Neuronal stem cell (in vitro differentiated cells): ENCODE measurements around the gene MSX1.

Experiments
- DNase-seq: peaks from one replicate; pipeline ENCODE4 v3.0.0-alpha.2; 2013; ENCODE audit warnings: low spot score
- H2AFZ ChIP-seq: one replicate; pipeline ENCODE4 v1.6.1; 2013; ENCODE audit warnings: mild to moderate bottlenecking, low read length, inconsistent platforms
- H2AK5ac ChIP-seq: 2 replicates; pipeline ENCODE4 v1.6.1; 2013; ENCODE audit warnings: low read depth, mild to moderate bottlenecking, inconsistent platforms, low read length, moderate library complexity, mixed read lengths
- H2BK120ac ChIP-seq: 2 replicates; pipeline ENCODE4 v1.6.1; 2013; ENCODE audit warnings: low read depth, mild to moderate bottlenecking, inconsistent platforms, low read length, moderate library complexity, mixed read lengths
- H2BK12ac ChIP-seq: one replicate; pipeline ENCODE4 v1.6.1; 2013; ENCODE audit warnings: low read length, inconsistent platforms
- H2BK15ac ChIP-seq: 2 replicates; pipeline ENCODE4 v1.6.1; 2013; ENCODE audit warnings: mild to moderate bottlenecking, low read length, inconsistent platforms, mixed read lengths
- H2BK5ac ChIP-seq: one replicate; pipeline ENCODE4 v1.6.1; 2013; ENCODE audit warnings: inconsistent platforms, mild to moderate bottlenecking, low read length, moderate library complexity
- H3K14ac ChIP-seq: one replicate; pipeline ENCODE4 v1.6.1; 2013; ENCODE audit warnings: low read length, inconsistent platforms
- H3K18ac ChIP-seq: 2 replicates; pipeline ENCODE4 v1.6.1; 2013; ENCODE audit warnings: low read length, inconsistent platforms
- H3K23ac ChIP-seq: 2 replicates; pipeline ENCODE4 v1.6.1; 2013; ENCODE audit warnings: low read depth, mild to moderate bottlenecking, mixed read lengths, low read length, inconsistent platforms; ENCODE audit not compliant: poor library complexity
- H3K27ac ChIP-seq: replicated peaks from 3 replicates; pipeline ENCODE4 v1.5.1; 2013; ENCODE audit warnings: low read length, inconsistent platforms
- H3K27me3 ChIP-seq, 3 experiments: 2 replicates each; pipeline ENCODE4 v1.6.1; 2013; ENCODE audit warnings: low read length in 3 of 3, mild to moderate bottlenecking in 2 of 3, inconsistent platforms in 1 of 3, low read depth in 1 of 3, mixed read lengths in 1 of 3, moderate library complexity in 1 of 3; ENCODE audit not compliant: control insufficient read depth in 3 of 3, insufficient read depth in 3 of 3
- H3K36me3 ChIP-seq, 2 donors: replicated peaks in 1 of 2; 2 replicates each; pipeline ENCODE4 v1.6.1; 2013; ENCODE audit warnings: low read length in 2 of 2; ENCODE audit not compliant: control insufficient read depth in 2 of 2, insufficient read depth in 2 of 2
- H3K4ac ChIP-seq: 2 replicates; pipeline ENCODE4 v1.6.1; 2013; ENCODE audit warnings: inconsistent platforms, mild to moderate bottlenecking, low read length, moderate library complexity
- H3K4me1 ChIP-seq, 2 donors: 1 replicate in 1 of 2; 2 replicates in 1 of 2; pipeline ENCODE4 v1.6.1; 2013; ENCODE audit warnings: low read length in 2 of 2, low read depth in 1 of 2; ENCODE audit not compliant: control insufficient read depth in 2 of 2, insufficient read depth in 1 of 2
- H3K4me2 ChIP-seq: one replicate; pipeline ENCODE4 v1.6.1; 2013; ENCODE audit warnings: mild to moderate bottlenecking, low read length, inconsistent platforms; ENCODE audit not compliant: insufficient read depth, poor library complexity, severe bottlenecking
- H3K4me3 ChIP-seq, 2 donors: 2 replicates each; pipeline ENCODE4 v1.5.1; 2013; ENCODE audit warnings: low read length in 2 of 2, mild to moderate bottlenecking in 2 of 2, inconsistent platforms in 1 of 2, moderate library complexity in 1 of 2
- H3K79me1 ChIP-seq: one replicate; pipeline ENCODE4 v1.6.1; 2013; ENCODE audit warnings: low read depth, mild to moderate bottlenecking, inconsistent platforms, low read length, moderate library complexity
- H3K9ac ChIP-seq: one replicate; pipeline ENCODE4 v1.6.1; 2013; ENCODE audit warnings: mild to moderate bottlenecking, low read depth, low read length, inconsistent platforms; ENCODE audit not compliant: poor library complexity
- H3K9me3 ChIP-seq, 2 donors: replicated peaks in 1 of 2; 2 replicates each; pipeline versions ENCODE3 to v1.6.1; 2013; ENCODE audit warnings: low read length in 2 of 2, mild to moderate bottlenecking in 2 of 2, inconsistent platforms in 1 of 2, low read depth in 1 of 2, mixed read lengths in 1 of 2, moderate library complexity in 1 of 2; ENCODE audit not compliant: control insufficient read depth in 2 of 2, insufficient read depth in 1 of 2
- H4K8ac ChIP-seq: one replicate; pipeline ENCODE4 v1.6.1; 2013; ENCODE audit warnings: low read depth, mild to moderate bottlenecking, inconsistent platforms, low read length, moderate library complexity
- H4K91ac ChIP-seq: one replicate; pipeline ENCODE4 v1.6.1; 2013; ENCODE audit warnings: low read length, low read depth, mild to moderate bottlenecking, inconsistent platforms; ENCODE audit not compliant: poor library complexity
- WGBS, 2 donors: extraction: QIAGEN DNeasy Blood & Tissue Kit; methylation state at CpG; one replicate each; pipeline ENCODE4 v1.1.7; 2013; ENCODE audit warnings: missing lambda C conversion rate in 2 of 2, mixed read lengths in 1 of 2; ENCODE audit not compliant: insufficient read length in 2 of 2, insufficient replicate concordance in 1 of 2; ENCODE audit errors: extremely low coverage in 2 of 2; 5-methylcytosine and 5-hydroxymethylcytosine counted together

MSX1 gene

DNA sequence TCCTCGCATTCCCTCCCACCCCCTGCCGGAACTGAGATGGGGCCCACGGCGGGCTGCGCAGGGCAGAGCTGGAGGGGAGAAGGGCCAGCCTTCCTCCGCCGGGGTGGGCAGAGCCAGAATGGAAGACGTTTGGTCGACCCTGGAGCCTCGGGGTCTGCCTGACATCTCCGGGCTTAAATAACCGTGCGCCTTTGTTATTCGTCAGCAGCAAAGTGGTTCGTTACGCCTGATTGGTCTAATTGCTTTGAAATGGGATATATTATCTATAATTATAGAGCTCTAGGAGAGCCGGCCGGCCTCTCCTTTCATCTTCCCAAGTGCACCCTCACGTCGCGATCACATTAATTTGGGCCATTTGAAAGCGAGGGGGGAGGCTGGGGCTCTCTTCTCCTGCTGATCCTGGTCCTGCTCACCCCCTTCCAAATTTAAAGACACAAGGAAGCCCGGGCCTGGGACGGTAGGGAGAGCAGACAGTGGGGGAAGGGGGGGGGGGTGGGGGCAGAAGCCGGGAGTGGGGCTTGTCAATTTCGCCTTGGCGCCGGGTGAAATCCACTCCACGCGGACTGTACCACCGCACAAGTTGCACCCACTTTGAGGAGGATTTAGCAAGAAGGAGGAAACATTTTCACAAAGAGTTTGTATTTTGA lies 4.7 kb upstream of the MSX1 start:
- no peak for DNase-seq
- Histone ChIP-seq H3K4me1 (peaks cover 7 to 30% of the 10 kb centered on the region in 2 donors), H3K23ac (no peak overlapping the region), H4K8ac (no peak overlapping the region), H4K91ac (no peak overlapping the region), H3K18ac (no peak overlapping the region), H3K36me3 (no peaks in the 10 kb centered on the region), H3K27me3 (peaks cover 52 to 91% (median 90%) of the 10 kb centered on the region in 3 experiments), H3K9me3 (peaks cover 0 to 6% of the 10 kb centered on the region in 2 donors), H3K27ac (no peak overlapping the region), H3K9ac (no peak overlapping the region), H3K4me2 (peak overlapping the region; percentile 14), H2BK15ac (no peak overlapping the region), H2BK12ac (no peak overlapping the region), H3K4me3 (no peak overlapping the region), H3K79me1 (peaks cover under 1% of the 10 kb centered on the region), H3K14ac (no peak overlapping the region), H2BK120ac (no peak overlapping the region), H2AK5ac (no peak overlapping the region), H2BK5ac (no peak overlapping the region), H3K4ac (no peak overlapping the region), H2AFZ (peak overlapping the region; percentile 56)
- WGBS, 2 donors = no CpG with 5 or more reads among the region's 31 CpGs

DNA sequence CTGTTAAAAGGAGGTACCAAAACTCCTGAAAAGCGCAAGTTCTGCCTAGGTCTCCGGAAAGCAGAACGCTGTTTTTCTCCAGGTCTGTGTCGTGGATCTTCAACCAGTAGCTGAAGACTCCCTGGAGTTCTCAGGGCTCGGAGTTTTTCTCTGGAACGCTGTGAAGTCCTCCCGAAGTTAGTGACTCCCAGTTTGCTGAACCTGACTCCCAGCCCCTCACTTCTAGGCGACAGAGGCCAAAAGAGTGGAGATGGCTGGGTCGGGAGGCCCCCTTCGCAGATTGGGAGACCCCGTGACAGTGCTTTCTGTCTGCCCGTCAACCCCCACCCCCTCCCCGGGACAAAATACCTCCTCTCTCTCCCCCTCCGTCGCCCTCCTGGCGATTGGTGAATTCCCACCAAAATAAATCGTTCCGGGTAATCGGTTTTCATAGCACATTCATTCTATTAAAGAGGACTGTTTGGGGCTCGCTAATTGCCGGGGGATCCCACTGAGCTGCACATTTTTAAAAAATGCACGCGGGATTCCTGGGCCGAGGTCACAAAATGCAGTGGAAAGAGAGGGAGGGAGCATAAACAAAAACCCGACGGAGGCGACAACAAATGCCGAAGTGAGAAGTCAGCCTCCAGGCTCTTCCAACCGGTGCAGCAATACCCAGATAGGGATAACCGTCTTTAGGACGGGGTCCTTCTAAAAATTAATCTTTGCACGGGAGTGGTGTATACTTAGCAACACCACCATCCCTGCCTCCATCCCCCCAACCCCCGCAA lies 4.0 kb upstream of the MSX1 start:
- H3K14ac ChIP-seq = no peak overlapping the region
- H2AFZ ChIP-seq = peak overlapping the region; percentile 77
- peaks cover 7 to 32% of the 10 kb centered on the region in 2 donors for H3K4me1 ChIP-seq
- H2AK5ac ChIP-seq = peak overlapping the region; percentile 75
- H4K91ac ChIP-seq = no peak overlapping the region
- no CpG with 5 or more reads among the region's 33 CpGs for WGBS, 2 donors
- H4K8ac ChIP-seq = no peak overlapping the region
- no peak overlapping the region for H2BK120ac ChIP-seq
- H2BK15ac ChIP-seq = no peak overlapping the region
- peaks cover 59 to 94% (median 92%) of the 10 kb centered on the region in 3 experiments for H3K27me3 ChIP-seq
- no peak overlapping the region for H3K27ac ChIP-seq
- no peak overlapping the region for H3K23ac ChIP-seq
- H3K79me1 ChIP-seq = peaks cover 3% of the 10 kb centered on the region
- peak overlapping the region; percentile 38 for H3K4me2 ChIP-seq
- no peak overlapping the region for H2BK12ac ChIP-seq
- no peak overlapping the region for H3K4ac ChIP-seq
- H3K4me3 ChIP-seq = no peak overlapping the region
- H3K18ac ChIP-seq = no peak overlapping the region
- no peak for DNase-seq
- peaks cover 0 to 6% of the 10 kb centered on the region in 2 donors for H3K9me3 ChIP-seq
- H3K9ac ChIP-seq = no peak overlapping the region
- no peaks in the 10 kb centered on the region for H3K36me3 ChIP-seq
- H2BK5ac ChIP-seq = no peak overlapping the region

DNA sequence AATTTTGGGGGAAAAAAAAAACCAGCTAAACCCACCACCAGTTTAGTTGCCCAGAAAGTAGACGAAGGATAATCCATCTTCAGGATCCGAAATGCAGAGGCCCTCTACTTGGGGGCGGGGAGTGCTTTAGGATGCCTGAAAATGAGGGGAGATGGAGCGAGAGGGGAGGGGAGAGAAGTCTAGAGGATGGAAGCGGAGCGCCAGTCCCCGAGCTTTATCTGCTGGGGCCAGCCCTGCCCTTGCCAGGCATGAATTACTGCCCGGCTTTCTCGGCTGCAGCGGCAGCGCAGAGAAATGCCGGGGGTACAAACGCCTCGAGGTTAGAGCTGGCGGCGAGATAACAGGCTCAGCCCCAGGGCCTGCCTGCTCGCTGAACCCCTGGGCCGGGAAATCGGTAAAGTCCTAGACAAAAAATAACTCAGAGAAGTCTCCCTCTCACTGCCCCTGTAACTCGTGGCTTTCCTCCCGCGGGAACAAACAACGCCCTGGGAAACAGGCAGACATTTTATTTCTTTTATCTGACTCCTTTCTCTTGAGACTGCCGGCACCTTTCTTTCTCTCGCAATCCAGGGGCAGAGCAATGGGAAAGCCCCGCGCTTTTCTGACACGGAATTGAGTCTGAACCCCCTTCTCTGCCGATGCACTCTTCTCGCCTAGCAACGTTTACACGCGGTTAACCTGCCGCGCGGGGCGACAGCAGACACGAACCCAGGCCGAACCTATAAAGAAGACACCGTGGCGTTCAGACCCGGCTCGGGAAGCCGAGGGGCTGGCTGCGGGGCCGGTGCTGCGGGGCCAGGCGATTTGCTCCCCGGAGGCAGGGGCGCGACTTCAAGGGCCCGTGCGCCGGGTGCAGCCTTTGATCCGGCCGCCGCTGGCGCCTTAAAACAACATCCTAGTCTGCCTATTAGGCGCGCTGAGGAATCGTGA lies 3.1 kb upstream of the MSX1 start:
- no peak overlapping the region for H3K14ac ChIP-seq
- no peak overlapping the region for H2BK12ac ChIP-seq
- H2BK120ac ChIP-seq = no peak overlapping the region
- no peak overlapping the region for H3K4ac ChIP-seq
- H2BK15ac ChIP-seq = no peak overlapping the region
- H3K36me3 ChIP-seq = no peaks in the 10 kb centered on the region
- H3K4me3 ChIP-seq = peak overlapping the region; percentile 10 to 32
- H3K27me3 ChIP-seq = peaks cover 60 to 95% (median 92%) of the 10 kb centered on the region in 3 experiments
- H2BK5ac ChIP-seq = no peak overlapping the region
- peak overlapping the region; percentile 38 for H3K4me2 ChIP-seq
- H3K4me1 ChIP-seq = peaks cover 7 to 34% of the 10 kb centered on the region in 2 donors
- no peak overlapping the region for H3K27ac ChIP-seq
- no peak for DNase-seq
- WGBS, 2 donors = no CpG with 5 or more reads among the region's 61 CpGs
- H4K8ac ChIP-seq = no peak overlapping the region
- H3K9ac ChIP-seq = no peak overlapping the region
- H2AFZ ChIP-seq = peak overlapping the region; percentile 77
- H3K9me3 ChIP-seq = peaks cover 0 to 6% of the 10 kb centered on the region in 2 donors
- H4K91ac ChIP-seq = no peak overlapping the region
- H3K18ac ChIP-seq = peak overlapping the region; percentile 35
- no peak overlapping the region for H3K23ac ChIP-seq
- H3K79me1 ChIP-seq = peaks cover 3% of the 10 kb centered on the region
- H2AK5ac ChIP-seq = no peak overlapping the region
